HG02610 (cell line): ENCODE data around the gene ACTN2.
A peak's percentile ranks its signal among the peaks of the same experiment; 100 is the strongest.

Source experiments
- ATAC-seq: cut with Tn5 transposase; IDR thresholded peaks from one replicate; pipeline ENCODE4 v1.9.1; 2021; ENCODE audit warnings: mild to moderate bottlenecking, moderate library complexity; ENCODE audit not compliant: unreplicated experiment

ACTN2 gene

GRCh38 chr1:236734141-236734765, 48.0 kb downstream of the ACTN2 start:
- peak; percentile 41 for ATAC-seq

GRCh38 chr1:236736761-236737160, 50.5 kb downstream of the ACTN2 start:
- ATAC-seq: no peak

DNA sequence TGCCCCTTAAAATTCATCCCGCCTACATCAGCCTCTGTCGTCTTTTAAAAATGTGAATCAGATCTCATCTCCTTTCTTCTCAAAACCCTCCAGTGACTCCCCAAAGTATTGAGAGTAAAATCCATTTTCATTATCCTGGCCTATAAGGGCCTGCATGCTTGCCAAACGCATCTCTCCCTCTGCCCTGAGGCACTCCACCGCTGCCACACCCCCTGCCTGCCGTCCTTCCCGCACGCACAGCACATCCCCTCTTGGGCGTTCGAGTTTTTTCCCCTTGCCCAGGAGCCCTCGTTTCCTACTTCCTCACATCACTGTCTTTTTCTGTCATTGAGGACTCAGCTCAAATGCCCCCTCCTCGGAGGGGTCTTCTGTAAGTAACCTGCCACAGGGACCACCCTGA, 55.5 kb downstream of the ACTN2 start:
- no peak for ATAC-seq

DNA sequence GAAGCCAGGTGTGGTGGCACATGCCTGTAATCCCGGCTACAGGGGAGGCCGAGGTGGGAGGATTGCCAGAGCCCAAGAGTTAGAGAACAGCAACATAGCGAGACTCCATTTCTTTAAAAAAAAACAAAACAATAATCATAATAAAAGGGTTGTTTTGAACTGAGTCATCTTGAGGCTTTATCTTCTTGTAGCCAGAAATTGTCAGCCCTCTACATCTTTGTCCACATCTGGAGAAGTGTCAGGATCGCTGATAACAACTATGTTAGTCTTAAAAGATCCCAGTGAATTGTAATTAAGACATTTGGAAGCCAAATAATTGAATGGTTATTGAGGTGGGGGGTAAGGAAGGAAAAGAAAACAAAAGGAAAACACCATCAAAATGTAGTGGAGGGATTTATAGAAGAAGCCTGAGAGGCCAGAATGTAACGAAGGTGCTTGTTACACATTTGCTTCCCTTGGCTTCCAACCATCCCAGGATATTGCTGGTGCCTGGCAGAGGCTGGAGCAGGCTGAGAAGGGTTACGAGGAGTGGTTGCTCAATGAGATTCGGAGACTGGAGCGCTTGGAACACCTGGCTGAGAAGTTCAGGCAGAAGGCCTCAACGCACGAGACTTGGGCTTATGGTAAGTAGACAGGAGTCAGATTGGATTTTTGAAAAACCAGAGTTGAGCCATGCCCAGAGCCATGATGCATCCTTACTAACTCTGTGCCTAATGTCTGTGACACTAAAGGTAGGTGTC, 56.3 kb downstream of the ACTN2 start:
- ATAC-seq: no peak

DNA sequence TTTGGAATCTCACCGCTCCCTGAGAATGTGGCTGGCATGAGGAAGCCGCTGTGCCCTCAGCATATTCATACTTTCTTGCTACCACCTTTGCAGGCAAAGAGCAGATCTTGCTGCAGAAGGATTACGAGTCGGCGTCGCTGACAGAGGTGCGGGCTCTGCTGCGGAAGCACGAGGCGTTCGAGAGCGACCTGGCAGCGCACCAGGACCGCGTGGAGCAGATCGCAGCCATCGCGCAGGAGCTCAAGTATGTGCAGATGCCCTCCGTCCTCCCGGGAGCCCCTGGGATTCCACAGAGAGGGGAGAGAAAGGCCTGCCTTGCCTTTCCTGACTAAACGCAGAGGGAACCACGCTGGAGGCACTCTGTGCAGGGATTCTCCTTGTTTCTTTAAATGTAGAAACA, 58.2 kb downstream of the ACTN2 start:
- no peak for ATAC-seq

GRCh38 chr1:236746785-236747184, 60.5 kb downstream of the ACTN2 start:
- no peak for ATAC-seq

GRCh38 chr1:236747311-236747985, 61.1 kb downstream of the ACTN2 start:
- ATAC-seq: no peak

GRCh38 chr1:236748268-236748870, 62.1 kb downstream of the ACTN2 start:
- no peak for ATAC-seq

DNA sequence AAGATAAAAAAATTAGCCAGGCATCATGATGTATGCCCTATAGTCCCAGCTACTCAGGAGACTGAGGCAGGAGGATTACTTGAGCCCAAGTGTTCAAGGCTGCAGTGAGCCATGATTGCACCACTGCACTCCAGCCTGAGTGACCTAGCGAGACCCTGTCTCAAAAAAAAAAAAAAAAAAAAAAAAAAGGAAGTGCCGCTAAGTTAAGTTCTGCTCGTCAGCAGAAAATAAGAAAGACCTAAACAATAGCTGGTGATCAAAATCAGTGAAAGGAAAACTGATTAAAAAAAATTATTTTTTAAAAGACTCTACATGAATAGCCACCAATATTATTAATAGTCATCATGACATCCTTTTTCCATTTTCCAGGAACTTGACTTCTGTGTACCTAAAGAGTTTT, 64.6 kb downstream of the ACTN2 start:
- ATAC-seq: no peak

- ATAC-seq: no peak
Observed at GRCh38 chr1:236751385-236751784, 65.1 kb downstream of the ACTN2 start.

- no peak for ATAC-seq
Observed at GRCh38 chr1:236751935-236752334, 65.6 kb downstream of the ACTN2 start.

DNA sequence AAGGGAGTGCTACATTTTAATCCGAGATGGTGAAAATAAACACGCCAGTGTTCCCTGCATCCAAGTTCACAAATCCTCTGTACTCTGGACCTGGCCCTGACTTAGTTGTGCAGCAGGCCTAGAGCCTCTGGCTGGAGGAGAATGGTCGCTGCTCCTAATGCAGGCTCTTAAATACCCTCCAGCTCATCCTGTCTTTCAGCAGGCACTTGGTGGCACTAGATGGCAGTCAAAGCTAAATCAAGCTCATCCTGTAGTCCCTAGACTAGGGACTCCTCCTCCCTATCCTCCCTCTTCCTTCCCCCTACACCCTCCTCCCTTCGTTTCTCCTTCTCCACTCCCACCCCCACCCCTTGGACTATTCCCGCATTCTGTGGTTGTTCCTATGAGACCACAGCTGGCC, 67.2 kb downstream of the ACTN2 start:
- ATAC-seq: no peak

GRCh38 chr1:236753964-236754363, 67.7 kb downstream of the ACTN2 start:
- ATAC-seq: no peak

GRCh38 chr1:236754525-236755210, 68.4 kb downstream of the ACTN2 start:
- ATAC-seq: no peak

GRCh38 chr1:236757640-236758039, 71.3 kb downstream of the ACTN2 start:
- ATAC-seq: no peak

- ATAC-seq: no peak
Observed at GRCh38 chr1:236759252-236759859, 73.1 kb downstream of the ACTN2 start.

DNA sequence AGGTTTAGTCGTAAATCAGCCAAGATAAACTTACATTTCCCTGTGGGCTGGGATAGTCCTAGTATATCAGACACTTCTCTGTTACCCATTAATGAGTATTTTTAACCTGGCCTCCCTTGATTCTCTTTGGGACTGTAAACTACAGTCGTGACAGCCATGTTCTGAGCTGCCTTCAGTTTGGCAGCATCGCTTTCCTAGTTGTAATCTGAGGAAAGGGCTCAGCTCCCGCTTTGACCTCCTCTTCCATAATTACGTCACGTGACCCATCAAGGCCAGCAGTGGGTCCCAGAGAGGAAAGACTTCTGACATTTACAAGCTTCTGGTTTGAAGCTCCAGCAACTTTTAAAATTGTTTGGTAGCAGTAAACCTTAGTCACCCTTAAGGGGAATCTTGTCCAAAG, 74.2 kb downstream of the ACTN2 start:
- ATAC-seq: no peak

- no peak for ATAC-seq
Observed at GRCh38 chr1:236760986-236761385, 74.7 kb downstream of the ACTN2 start.

DNA sequence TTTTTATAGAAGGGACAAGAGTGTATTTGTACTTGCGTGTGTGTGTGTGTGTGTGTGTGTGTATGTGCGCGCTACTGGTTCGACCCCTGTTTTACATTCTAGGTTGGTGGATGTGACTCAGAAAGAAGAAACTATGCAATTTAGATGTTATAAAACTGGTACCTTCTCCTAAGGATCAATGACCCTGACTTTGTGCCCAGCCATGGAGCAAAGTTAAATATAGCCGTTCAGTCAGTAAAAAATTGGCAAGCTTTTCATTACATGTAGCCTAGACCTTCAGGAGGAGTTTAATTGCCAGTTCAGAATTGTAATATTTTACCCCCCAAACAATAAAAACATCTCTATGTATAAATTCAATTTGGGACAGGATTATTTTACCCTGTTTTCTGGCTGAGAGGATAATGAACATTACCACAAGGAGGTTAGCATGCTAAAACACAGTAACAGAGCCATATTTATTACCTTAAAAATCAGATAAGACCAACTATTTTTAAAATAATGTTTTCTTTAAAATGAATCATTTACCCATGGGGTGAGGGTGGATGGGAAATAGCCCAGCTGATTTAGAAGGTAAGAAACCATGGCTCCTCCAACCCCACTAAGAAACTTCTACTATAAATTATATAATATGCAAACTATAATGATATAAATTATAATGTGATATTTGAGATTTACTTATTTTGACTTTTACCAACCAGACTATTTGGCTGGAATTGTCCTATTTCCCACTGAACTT, 75.3 kb downstream of the ACTN2 start:
- no peak for ATAC-seq

DNA sequence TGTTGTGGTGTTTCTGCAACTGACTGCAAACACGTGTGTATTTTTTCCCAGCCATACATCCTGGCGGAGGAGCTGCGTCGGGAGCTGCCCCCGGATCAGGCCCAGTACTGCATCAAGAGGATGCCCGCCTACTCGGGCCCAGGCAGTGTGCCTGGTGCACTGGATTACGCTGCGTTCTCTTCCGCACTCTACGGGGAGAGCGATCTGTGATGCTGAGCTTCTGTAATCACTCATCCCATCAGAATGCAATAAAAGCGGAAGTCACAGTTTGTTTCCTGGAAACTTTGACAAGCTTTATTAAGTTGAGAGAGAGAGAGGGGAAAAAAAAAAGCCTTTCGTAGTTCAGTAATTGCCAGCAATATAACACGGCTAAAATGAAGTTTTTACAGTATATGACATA, 76.1 kb downstream of the ACTN2 start:
- ATAC-seq: no peak
